Hepatocyte (in vitro differentiated cells): ENCODE results near the gene PGM2.

Experiments
- CTCF ChIP-seq: fragments of 200-600 bp; sonication (generic); IDR thresholded peaks from 2 replicates; pipeline ENCODE4 v1.5.1; 2016; ENCODE audit warnings: antibody characterized with exemption, mild to moderate bottlenecking; ENCODE audit not compliant: poor library complexity
- EZH2 ChIP-seq: fragments of 200-600 bp; sonication (generic); IDR thresholded peaks from 2 replicates; pipeline ENCODE4 v1.6.1; 2016; ENCODE audit warnings: antibody characterized with exemption, mild to moderate bottlenecking, borderline replicate concordance
- EZH2phosphoT487 ChIP-seq: fragments of 200-600 bp; sonication (generic); IDR thresholded peaks from one replicate; pipeline ENCODE4 v1.6.1; 2018; ENCODE audit warnings: antibody characterized with exemption, mild to moderate bottlenecking, low read depth, moderate library complexity; ENCODE audit not compliant: unreplicated experiment, severe bottlenecking

DNA sequence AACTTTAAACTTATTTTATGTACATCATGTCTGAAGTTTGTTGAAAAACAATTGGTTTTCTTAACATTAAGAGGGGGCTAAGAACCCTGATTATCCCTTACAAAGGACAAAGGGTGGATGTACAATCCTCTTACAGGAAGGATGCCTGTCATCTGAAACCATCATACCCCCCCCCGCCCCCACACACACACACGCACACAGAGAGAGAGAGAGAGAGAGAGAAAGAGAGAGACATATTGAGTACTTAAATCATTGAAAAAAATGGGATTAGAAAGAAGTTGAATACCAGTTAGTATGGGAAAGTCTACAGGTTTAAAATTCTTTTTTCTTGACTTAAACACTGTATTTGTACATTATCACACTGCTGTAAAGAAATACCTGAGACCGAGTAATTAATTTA, 10.9 kb upstream of the PGM2 start:
- no peak for TF ChIP-seq CTCF
- no peak for TF ChIP-seq EZH2
- TF ChIP-seq EZH2phosphoT487: no peak
